Body of pancreas (tissue), 4 donors: ENCODE data around the gene UBE3B. TPM values are rescaled to one million over a fixed set of nuclear protein-coding genes. Genes with fewer than 3 reads are reported as not detected.

Experiments
- ATAC-seq: fragments of 150-250 bp; one replicate; pipeline ENCODE4 v1.9.1; 2016
- DNase-seq, 4 donors: peaks; one replicate each; pipeline ENCODE4 v3.0.0-alpha.2; 2019
- H3K27ac ChIP-seq, 4 donors: fragments of 200-600 bp; sonication (generic); 1 replicate in 3 of 4; 2 replicates in 1 of 4; pipeline versions ENCODE4 v1.5.1 to v1.6.1; 2016 to 2019; ENCODE audit warnings: mild to moderate bottlenecking in 1 of 4, mixed read lengths in 1 of 4, moderate library complexity in 1 of 4
- H3K27me3 ChIP-seq, 2 donors: fragments of 200-600 bp; sonication (generic); one replicate each; pipeline ENCODE4 v1.6.0; 2016; ENCODE audit warnings: mild to moderate bottlenecking in 1 of 2
- H3K36me3 ChIP-seq, 2 donors: fragments of 200-600 bp; sonication (generic); replicated peaks in 1 of 2; 2 replicates each; pipeline ENCODE4 v1.5.1; 2016; ENCODE audit warnings: low read depth in 2 of 2; ENCODE audit not compliant: insufficient read depth in 1 of 2
- H3K4me1 ChIP-seq: fragments of 200-600 bp; sonication (generic); one replicate; pipeline ENCODE4 v1.6.0; 2016
- H3K4me3 ChIP-seq, 2 donors: fragments of 200-600 bp; sonication (generic); 1 replicate in 1 of 2; 2 replicates in 1 of 2; pipeline ENCODE4 v1.5.1; 2016 to 2019
- H3K9me3 ChIP-seq, 3 donors: fragments of 200-600 bp; sonication (generic); 1 replicate in 2 of 3; 2 replicates in 1 of 3; pipeline ENCODE4 v1.5.1; 2016
- POLR2A ChIP-seq, 3 donors: fragments of 450-650 bp; IDR thresholded peaks; one replicate each; pipeline ENCODE4 v1.6.1; 2016; ENCODE audit warnings: antibody characterized with exemption in 3 of 3, mild to moderate bottlenecking in 2 of 3
- WGBS, 2 donors: methylation state at CpG; one replicate each; pipeline ENCODE4 v1.1.5; 2017; 5-methylcytosine and 5-hydroxymethylcytosine counted together
- intact Hi-C: fragments of 100-400 bp; cut with DNase I; formaldehyde crosslinking; loops from one replicate; pipeline ENCODE4 v1.15.1; 2023
- total RNA-seq, 2 donors: library from RNA; depleted of rRNA; stranded (reverse); fragments of >200 nt; gene quantifications; one replicate each; pipeline ENCODE4 v1.1.0, GENCODE V29; 2016
- TF ChIP-seq, protein P1 (sequence below), 7 experiments: fragments of 450-650 bp in 4 of 7; fragments of 200-600 bp in 3 of 7; sonication (generic) in 3 of 7; IDR thresholded peaks; one replicate each; pipeline ENCODE4 v1.5.1; 2016 to 2019; ENCODE audit warnings: antibody characterized with exemption in 7 of 7

Gene UBE3B
- total RNA-seq, 2 donors from 2014 or later: 18.9 to 33.9 TPM

DNA sequence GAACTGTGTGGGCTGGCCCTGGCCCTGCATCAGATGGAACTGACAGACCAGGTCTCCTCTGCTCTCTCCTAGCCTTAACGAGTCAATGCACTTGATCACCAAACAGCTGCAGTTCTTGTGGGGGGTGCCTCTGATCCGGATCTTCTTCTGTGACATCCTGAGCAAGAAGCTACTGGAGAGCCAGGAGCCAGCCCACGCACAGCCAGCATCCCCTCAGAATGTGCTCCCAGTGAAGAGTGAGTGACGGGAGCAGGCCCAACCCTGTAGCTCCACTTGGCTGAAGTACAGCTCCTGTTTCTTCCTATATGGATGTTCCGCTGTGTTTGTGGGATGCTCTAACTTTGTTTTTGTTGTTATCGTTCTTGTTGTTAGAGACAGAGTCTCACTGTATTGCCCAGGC lies 23.9 kb downstream of the UBE3B start:
- Histone ChIP-seq H3K36me3 (peaks cover 0 to 32% of the 10 kb centered on the region in 2 donors), H3K9me3 (no peaks in the 10 kb centered on the region), H3K4me3 (no peak overlapping the region), H3K27ac (no peak overlapping the region), H3K4me1 (no peaks in the 10 kb centered on the region), H3K27me3 (no peaks in the 10 kb centered on the region)
- no peak for DNase-seq
- intact Hi-C loops: no loop called here
- ATAC-seq: no peak
- 90 to 98% methylated on average over 6 of the region's 6 CpGs for WGBS, 2 donors
- TF ChIP-seq, protein P1, sequence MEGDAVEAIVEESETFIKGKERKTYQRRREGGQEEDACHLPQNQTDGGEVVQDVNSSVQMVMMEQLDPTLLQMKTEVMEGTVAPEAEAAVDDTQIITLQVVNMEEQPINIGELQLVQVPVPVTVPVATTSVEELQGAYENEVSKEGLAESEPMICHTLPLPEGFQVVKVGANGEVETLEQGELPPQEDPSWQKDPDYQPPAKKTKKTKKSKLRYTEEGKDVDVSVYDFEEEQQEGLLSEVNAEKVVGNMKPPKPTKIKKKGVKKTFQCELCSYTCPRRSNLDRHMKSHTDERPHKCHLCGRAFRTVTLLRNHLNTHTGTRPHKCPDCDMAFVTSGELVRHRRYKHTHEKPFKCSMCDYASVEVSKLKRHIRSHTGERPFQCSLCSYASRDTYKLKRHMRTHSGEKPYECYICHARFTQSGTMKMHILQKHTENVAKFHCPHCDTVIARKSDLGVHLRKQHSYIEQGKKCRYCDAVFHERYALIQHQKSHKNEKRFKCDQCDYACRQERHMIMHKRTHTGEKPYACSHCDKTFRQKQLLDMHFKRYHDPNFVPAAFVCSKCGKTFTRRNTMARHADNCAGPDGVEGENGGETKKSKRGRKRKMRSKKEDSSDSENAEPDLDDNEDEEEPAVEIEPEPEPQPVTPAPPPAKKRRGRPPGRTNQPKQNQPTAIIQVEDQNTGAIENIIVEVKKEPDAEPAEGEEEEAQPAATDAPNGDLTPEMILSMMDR (IDR thresholded peaks at IDR 0.05): no peak

- intact Hi-C loops: no loop called here
- DNase-seq (no peak), ATAC-seq (no peak)
- TF ChIP-seq, protein P1 (IDR thresholded peaks at IDR 0.05): no peak
- TF ChIP-seq POLR2A (IDR thresholded peaks at IDR 0.05): no peak
- 93 to 96% methylated on average over 5 of the region's 5 CpGs for WGBS, 2 donors
- no peaks in the 10 kb centered on the region for H3K9me3 ChIP-seq
- H3K4me3 ChIP-seq: no peak overlapping the region
- no peak overlapping the region for H3K27ac ChIP-seq
- H3K27me3 ChIP-seq: no peaks in the 10 kb centered on the region
- peaks cover 0 to 35% of the 10 kb centered on the region in 2 donors for H3K36me3 ChIP-seq
- no peaks in the 10 kb centered on the region for H3K4me1 ChIP-seq
Measured at GRCh38 chr12:109502332-109502731, 24.9 kb downstream of the UBE3B start.

DNA sequence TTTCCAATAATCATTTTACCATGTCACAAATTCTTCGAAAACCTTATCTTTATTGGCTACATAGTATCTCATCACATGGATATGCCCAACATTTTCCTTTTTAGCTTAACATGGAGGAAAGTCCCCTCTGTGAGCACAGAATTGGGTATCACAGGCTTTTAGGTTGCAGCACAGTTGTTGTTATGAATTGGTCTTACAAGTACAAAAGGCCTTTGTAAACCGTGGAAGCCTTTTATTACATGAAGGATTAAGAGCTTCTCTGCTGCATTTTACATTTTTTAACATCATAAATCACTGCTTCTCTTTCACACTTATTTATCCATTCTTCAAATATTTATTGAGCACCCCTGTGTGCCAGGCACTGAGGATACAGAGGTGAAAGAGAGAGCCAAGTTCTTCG lies 26.2 kb downstream of the UBE3B start:
- ATAC-seq (no peak), DNase-seq (no peak)
- intact Hi-C loops: no loop called here
- no peak overlapping the region for H3K4me3 ChIP-seq
- peaks cover 0 to 34% of the 10 kb centered on the region in 2 donors for H3K36me3 ChIP-seq
- H3K27ac ChIP-seq: no peak overlapping the region
- H3K27me3 ChIP-seq: no peaks in the 10 kb centered on the region
- no peaks in the 10 kb centered on the region for H3K4me1 ChIP-seq
- 49 to 59% methylated on average over 3 of the region's 3 CpGs for WGBS, 2 donors
- no peak for TF ChIP-seq POLR2A (IDR thresholded peaks at IDR 0.05)
- TF ChIP-seq, protein P1 (IDR thresholded peaks at IDR 0.05): no peak
- H3K9me3 ChIP-seq: no peaks in the 10 kb centered on the region

GRCh38 chr12:109504068-109504467 lies 26.6 kb downstream of the UBE3B start:
- 71 to 85% methylated on average over 1 of the region's 1 CpG for WGBS, 2 donors
- Histone ChIP-seq H3K9me3 (no peaks in the 10 kb centered on the region), H3K4me3 (no peak overlapping the region), H3K27ac (no peak overlapping the region), H3K36me3 (peaks cover 0 to 32% of the 10 kb centered on the region in 2 donors), H3K4me1 (no peaks in the 10 kb centered on the region), H3K27me3 (no peaks in the 10 kb centered on the region)
- DNase-seq (no peak), ATAC-seq (no peak)
- TF ChIP-seq POLR2A (IDR thresholded peaks at IDR 0.05): no peak
- TF ChIP-seq, protein P1 (IDR thresholded peaks at IDR 0.05): no peak
- intact Hi-C loops: no loop called here

DNA sequence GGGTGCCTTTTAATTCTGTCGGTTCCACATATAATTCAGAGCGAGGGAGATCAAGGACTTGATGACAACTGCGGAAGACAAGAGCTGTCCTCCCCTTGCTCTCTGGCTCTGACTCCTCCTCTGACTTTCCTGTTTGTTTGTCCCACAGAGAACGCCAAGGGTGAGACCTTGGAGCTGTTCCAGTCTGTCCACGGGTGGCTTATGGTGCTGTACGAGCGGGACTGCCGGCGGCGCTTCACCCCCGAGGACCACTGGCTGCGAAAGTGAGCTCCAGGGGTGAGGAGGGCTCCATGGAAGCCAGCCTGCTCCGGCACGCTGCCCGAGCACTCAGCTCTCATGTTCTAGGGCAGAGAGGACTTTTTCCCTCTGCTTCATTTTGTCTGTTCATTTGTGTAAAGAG lies 32.8 kb downstream of the UBE3B start:
- no peak for TF ChIP-seq POLR2A (IDR thresholded peaks at IDR 0.05)
- TF ChIP-seq, protein P1 (IDR thresholded peaks at IDR 0.05): no peak
- intact Hi-C loops: no loop called here
- WGBS, 2 donors: 85% methylated on average over 8 to 15 of the region's 15 CpGs
- Histone ChIP-seq H3K4me1 (no peaks in the 10 kb centered on the region), H3K36me3 (peaks cover 6 to 37% of the 10 kb centered on the region in 2 donors), H3K4me3 (no peak overlapping the region), H3K27ac (no peak overlapping the region), H3K27me3 (no peaks in the 10 kb centered on the region), H3K9me3 (no peaks in the 10 kb centered on the region)
- DNase-seq (no peak), ATAC-seq (no peak)
